NT2/D1 (cell line): ENCODE data around the gene C15orf40.

Source experiments
- DNase-seq: peaks from one replicate; pipeline ENCODE4 v3.0.0-alpha.2; 2011; ENCODE audit warnings: low read depth, low spot score
- H3K27me3 ChIP-seq: 2 replicates; pipeline ENCODE4 v1.6.0; 2011; ENCODE audit warnings: mild to moderate bottlenecking; ENCODE audit not compliant: insufficient read length, insufficient read depth
- H3K36me3 ChIP-seq: 2 replicates; pipeline ENCODE4 v1.6.1; 2011; ENCODE audit warnings: mild to moderate bottlenecking, low read length, mixed read lengths; ENCODE audit not compliant: insufficient read depth, insufficient read length
- H3K4me1 ChIP-seq: 2 replicates; pipeline ENCODE4 v1.5.1; 2011; ENCODE audit not compliant: insufficient read depth, insufficient read length
- H3K4me3 ChIP-seq: 2 replicates; pipeline ENCODE4 v1.5.1; 2011; ENCODE audit warnings: low read depth; ENCODE audit not compliant: insufficient read length
- H3K9ac ChIP-seq: 2 replicates; pipeline ENCODE4 v1.6.0; 2011; ENCODE audit warnings: low read depth; ENCODE audit not compliant: insufficient read length
- H3K9me3 ChIP-seq: 2 replicates; pipeline ENCODE4 v1.5.1; 2011; ENCODE audit warnings: mild to moderate bottlenecking, low read length; ENCODE audit not compliant: insufficient read depth
- SUZ12 ChIP-seq: IDR thresholded peaks from 2 replicates; pipeline ENCODE4 v1.6.1; 2011; ENCODE audit not compliant: insufficient read length, insufficient read depth; ENCODE audit errors: extremely low read depth
- YY1 ChIP-seq: IDR thresholded peaks from 2 replicates; pipeline ENCODE4 v1.6.1; 2011; ENCODE audit not compliant: insufficient read length, insufficient read depth
- ZNF274 ChIP-seq: IDR thresholded peaks from 2 replicates; pipeline ENCODE4 v1.6.1; 2011; ENCODE audit warnings: mild to moderate bottlenecking, low read depth, low read length

Gene C15orf40

DNA sequence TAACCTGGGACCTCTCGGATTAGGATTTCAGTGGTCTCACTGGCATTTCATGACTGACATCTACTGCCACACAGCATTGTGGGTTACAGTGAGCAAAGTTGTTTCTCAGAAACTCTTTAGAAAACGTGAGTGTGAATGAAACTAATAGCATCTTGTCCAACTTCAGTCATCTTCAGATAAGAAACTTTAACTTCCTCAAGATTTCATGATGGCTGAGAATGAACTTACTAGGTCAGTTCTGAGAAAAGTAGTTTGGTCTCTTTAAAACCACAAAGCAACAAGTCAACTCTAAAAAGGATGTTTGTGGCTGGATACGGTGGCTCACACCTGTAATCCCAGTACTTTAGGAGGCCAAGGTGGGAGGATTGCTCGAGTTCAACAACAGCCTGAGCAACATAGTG is 44.8 kb downstream of the C15orf40 start:
- Histone ChIP-seq H3K27me3 (no peaks in the 10 kb centered on the region), H3K36me3 (no peaks in the 10 kb centered on the region), H3K4me1 (no peaks in the 10 kb centered on the region), H3K4me3 (no peak overlapping the region), H3K9me3 (no peaks in the 10 kb centered on the region), H3K9ac (no peak overlapping the region)
- TF ChIP-seq ZNF274 (no peak), YY1 (no peak), SUZ12 (no peak)
- DNase-seq = no peak

DNA sequence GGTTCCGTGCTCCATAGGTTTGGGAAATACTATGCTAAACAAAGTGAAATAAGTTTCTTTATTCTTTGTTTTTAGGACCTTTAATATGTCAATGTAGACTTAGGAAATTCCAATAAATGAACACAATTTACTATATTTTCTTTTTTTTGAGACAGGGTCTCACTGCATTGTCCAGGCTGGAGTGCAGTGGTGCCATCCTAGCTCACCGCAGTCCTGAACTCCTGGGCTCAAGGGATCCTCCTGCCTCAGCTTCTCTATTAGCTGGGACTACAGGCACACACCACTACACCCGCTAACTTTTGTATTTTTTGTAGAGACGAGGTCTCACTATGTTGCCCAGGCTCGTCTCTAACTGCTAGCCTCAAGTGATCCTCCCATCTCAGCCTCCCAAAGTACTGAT is 46.5 kb downstream of the C15orf40 start:
- TF ChIP-seq ZNF274 (no peak), YY1 (no peak), SUZ12 (no peak)
- H3K36me3 ChIP-seq = no peaks in the 10 kb centered on the region
- DNase-seq = no peak
- no peak overlapping the region for H3K9ac ChIP-seq
- no peak overlapping the region for H3K4me3 ChIP-seq
- no peaks in the 10 kb centered on the region for H3K4me1 ChIP-seq
- no peaks in the 10 kb centered on the region for H3K27me3 ChIP-seq
- H3K9me3 ChIP-seq = no peaks in the 10 kb centered on the region

DNA sequence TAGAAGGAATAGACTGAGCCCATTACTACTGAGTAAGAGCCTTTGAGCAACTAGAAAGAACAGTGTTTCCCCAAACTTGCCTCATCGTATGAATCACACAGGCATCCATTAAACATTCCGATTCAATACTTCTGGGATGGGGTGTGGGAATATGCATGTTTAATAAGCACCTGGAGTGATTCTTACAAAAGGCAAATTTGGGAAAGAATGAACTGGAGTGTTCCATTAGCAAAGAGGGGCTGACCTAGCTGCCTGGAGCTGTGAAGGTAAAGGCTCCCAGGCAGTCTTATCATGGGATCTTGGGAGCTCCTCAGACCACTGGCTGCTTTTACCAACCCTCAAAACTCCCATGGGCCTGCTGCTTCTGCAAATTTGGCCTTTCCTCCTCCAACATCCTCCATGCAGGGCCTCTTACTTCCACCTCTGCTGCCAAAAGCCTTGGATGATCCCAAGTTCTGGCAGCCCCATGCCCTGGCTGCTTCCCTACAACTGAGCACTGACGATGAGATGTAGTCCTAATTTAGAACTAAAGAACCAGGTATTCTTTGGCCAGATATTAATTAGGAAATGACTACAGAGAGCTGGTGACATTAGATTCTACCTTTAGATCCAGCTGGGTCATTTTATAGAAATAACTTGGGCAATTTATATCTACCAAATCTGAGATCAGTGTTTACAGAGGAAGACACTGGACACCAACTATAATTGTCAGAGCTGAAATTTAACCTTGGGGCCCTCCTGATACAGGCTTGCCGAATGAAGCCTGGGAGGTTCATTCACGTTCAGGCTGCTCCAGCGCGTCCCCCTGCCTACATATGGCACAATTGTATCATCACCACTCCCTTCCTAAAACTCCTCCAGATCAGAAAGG is 47.7 kb downstream of the C15orf40 start:
- Histone ChIP-seq H3K9ac (no peak overlapping the region), H3K27me3 (no peaks in the 10 kb centered on the region), H3K4me1 (no peaks in the 10 kb centered on the region), H3K9me3 (no peaks in the 10 kb centered on the region), H3K36me3 (peaks cover 3% of the 10 kb centered on the region), H3K4me3 (no peak overlapping the region)
- TF ChIP-seq ZNF274 (no peak), YY1 (no peak), SUZ12 (no peak)
- peak; percentile 72 for DNase-seq

DNA sequence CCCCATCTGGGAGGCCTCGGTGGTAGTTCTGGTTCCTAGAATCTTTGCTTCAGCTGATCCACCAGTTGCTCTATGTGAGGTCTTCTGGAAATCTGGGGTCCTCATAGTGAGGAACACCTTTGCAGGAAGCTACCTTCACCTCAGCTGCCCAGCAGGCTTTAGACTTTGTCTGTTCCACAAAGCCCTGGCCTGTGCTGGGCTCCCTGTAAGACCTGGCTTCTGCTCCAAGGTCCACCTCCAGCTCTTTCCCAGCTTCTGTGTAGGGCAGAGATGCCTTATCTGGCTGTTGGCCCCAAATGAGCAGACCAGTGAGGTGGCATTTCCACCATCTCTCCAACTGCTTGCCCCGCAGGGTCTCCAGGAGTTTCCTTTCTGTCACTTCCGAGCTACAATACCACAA is 50.7 kb downstream of the C15orf40 start:
- Histone ChIP-seq H3K9ac (no peak overlapping the region), H3K4me1 (no peaks in the 10 kb centered on the region), H3K27me3 (no peaks in the 10 kb centered on the region), H3K4me3 (no peak overlapping the region), H3K9me3 (no peaks in the 10 kb centered on the region), H3K36me3 (peaks cover 7% of the 10 kb centered on the region)
- TF ChIP-seq YY1 (no peak), SUZ12 (no peak), ZNF274 (no peak)
- no peak for DNase-seq

DNA sequence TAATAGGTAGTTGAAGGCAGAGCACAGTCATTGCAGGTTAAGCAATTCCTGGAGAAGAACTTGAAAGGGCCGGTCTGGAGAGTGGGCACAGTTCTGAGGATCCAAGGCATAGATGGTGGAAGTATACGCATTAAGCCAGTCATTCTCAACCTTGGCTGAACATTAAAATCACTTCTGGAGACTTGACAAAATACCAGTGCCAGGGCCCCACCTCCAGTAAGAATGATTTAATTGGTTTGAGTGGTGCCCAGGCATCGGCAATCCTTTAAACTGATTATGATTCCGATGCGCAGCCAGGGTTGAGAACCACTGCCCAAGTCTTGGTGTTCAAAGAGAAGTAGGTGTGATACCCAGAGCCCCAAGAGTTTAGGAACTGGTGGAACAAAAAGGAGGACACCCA is 52.0 kb downstream of the C15orf40 start:
- TF ChIP-seq SUZ12 (no peak), ZNF274 (no peak), YY1 (no peak)
- no peaks in the 10 kb centered on the region for H3K27me3 ChIP-seq
- no peaks in the 10 kb centered on the region for H3K4me1 ChIP-seq
- no peak for DNase-seq
- no peaks in the 10 kb centered on the region for H3K9me3 ChIP-seq
- H3K9ac ChIP-seq = no peak overlapping the region
- no peak overlapping the region for H3K4me3 ChIP-seq
- H3K36me3 ChIP-seq = peaks cover 7% of the 10 kb centered on the region

DNA sequence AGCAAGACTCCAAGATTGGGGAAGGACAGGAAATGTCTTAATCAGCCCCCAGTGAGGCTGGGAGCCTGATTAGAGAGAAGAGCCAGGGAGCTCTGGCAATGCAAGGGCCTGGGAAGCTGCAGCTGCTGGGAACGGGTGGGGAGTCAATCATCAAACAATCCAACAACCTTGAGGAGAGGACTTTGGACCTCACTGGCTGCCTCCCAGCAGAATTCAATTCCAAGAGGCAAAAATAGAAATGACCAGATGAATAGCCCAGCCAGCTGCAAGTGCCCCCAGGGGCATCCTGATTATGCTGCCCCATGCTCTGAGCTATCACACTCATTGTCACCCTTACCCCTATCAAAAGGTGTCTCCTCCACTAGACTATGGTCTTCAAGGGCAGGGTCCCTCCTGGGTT is 52.8 kb downstream of the C15orf40 start:
- H3K4me3 ChIP-seq = no peak overlapping the region
- peaks cover 7% of the 10 kb centered on the region for H3K36me3 ChIP-seq
- no peaks in the 10 kb centered on the region for H3K27me3 ChIP-seq
- H3K9me3 ChIP-seq = no peaks in the 10 kb centered on the region
- H3K9ac ChIP-seq = no peak overlapping the region
- DNase-seq = no peak
- H3K4me1 ChIP-seq = no peaks in the 10 kb centered on the region
- TF ChIP-seq ZNF274 (no peak), YY1 (no peak), SUZ12 (no peak)

DNA sequence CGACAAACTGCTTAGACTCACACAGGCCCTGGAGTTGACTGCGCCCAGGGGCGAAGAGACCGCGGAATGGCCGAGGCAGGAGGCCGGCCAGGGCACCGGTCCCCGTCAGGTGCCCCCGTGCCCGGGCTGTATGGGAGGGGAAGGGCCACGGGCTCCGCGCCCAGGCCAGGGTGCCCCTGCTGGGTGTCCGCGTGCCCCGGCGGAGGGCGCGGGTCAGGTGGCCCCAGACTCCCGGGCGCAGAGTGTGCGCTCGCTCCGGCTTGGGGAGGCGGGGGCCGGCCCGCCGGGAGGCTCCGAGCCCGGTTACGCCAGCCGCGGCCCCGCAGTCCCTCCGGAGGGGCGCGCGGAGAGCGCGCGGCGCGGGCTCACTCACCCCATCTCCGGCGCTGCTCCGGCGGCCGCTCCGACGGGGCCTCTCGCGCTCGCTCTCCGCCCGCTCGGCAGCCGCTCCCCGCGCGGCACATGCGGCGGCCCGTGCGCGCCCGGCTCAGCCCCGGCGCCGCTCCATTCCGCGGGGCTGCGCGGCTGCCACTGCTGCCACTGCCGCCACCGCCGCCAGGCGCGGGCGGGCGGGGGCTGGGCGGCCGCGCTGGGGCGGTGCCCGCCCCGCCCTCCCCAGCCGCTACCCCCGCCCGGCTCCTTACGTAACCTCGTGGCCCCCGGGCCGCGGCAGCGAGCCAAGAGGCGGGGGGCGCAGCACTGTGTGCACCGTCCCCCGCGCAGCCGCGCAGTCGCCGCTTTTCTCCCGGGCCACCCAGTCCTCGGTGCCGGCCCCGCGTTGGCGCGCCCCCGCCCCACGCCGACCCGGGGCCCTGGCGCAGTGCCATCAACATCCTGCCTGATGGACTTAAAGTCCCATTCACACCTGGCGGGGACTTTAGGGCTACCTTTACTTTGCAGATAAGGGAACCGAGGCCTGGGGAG is 59.0 kb downstream of the C15orf40 start, which contains the start of gene HOMER2:
Gene HOMER2, minus strand, starts transcription at position 563 of the 924 bp plus-strand sequence. Its CDS starts 185 bp downstream, at position 378.
- peak within 1 kb of the TSS; percentile 85 for H3K9ac ChIP-seq
- TF ChIP-seq ZNF274 (no peak), SUZ12 (no peak), YY1 (no peak)
- H3K27me3 ChIP-seq = peaks cover 20% of the 10 kb centered on the region
- H3K4me1 ChIP-seq = peaks cover 3% of the 10 kb centered on the region
- peak within 1 kb of the TSS; percentile 69 for H3K4me3 ChIP-seq
- no peaks in the 10 kb centered on the region for H3K36me3 ChIP-seq
- no peak for DNase-seq
- H3K9me3 ChIP-seq = no peaks in the 10 kb centered on the region
